DMS 273 (cell line): ENCODE data around the gene CDK5R2.
"Not testable (repeated sequence)": the region's sequence is repeated elsewhere in the genome, so short reads cannot be mapped to it uniquely, and the experiment has no call there.

ENCODE experiments used
- DNase-seq: peaks from one replicate; lab custom pipeline; 2025; ENCODE audit not compliant: unreplicated experiment; lab: John Stamatoyannopoulos, UW

Gene CDK5R2

DNA sequence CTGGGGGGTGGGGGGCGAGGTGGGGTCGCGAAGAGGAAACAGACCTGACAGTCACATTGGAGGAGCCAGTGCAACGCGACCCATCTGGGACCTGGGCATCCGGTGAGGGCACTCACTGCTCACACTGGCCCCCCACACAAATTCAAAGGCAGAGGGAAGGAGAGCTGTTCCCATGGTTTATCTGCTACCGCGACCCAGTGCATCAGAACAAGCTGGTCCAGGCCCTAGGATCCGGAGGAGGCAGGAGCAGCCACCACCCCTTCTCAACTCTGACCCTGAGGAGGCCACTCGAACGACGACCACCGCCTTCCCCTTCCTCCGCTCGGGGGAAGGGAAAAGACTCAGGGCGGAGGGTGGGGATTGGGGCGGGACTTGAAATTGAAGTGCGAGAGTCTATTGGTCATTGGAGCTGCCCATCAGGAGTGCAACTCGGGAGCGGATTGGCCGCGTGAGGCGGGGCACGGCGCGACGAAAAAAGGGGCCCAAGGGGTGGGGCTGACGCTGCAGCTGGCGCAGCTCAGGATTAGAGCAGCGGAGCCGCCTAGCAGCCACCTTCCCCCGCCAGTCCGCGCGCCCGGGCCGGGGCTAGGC, at the start of gene CDK5R2:
Gene CDK5R2, plus strand, starts transcription at position 526 of the 591 bp plus-strand sequence. CDS start 155 bp downstream, outside the sequence.
- DNase-seq: peak; percentile 97

GRCh38 chr2:218910741-218911140, 48.7 kb upstream of the CDK5R2 start:
- DNase-seq: peak; percentile 33

DNA sequence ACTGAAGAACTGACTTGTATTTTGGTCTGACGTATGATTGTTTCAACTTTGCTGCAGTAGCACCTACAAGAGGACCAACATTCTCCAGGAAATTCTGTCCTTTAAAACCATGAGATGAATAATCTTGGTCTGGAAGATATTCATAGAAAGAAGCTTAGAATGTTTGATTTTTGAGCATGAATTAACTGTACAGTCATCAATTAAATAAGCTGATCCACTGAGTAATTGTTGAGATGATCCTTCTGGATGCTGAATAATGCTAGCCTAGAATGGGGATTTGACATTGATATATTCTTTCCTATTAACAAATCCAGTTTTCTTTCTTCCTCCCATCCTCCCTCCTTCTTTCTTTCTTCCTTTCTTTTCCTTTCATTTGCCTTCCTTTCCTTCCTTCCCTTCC, 39.0 kb upstream of the CDK5R2 start:
- DNase-seq: no peak

DNA sequence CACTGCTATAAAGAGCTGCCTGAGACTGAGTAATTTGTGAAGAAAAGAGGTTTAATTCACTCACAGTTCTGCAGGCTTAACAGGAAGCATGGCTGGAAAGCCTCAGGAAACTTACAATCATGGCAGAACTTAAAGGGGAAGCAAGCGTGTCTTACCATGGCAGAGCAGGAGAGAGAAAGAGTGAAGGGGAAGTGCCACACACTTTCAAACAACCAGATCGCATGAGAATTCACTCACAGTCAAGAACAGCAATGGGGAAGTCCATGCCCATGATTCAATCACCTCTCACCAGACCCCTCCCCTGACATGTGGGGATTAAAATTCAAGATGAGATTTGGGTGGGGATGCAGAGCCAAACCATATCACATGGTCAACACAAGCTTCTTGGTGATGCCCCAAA, 34.7 kb upstream of the CDK5R2 start:
- DNase-seq: no peak

- DNase-seq: no peak
Measured at GRCh38 chr2:218925434-218925833, 34.0 kb upstream of the CDK5R2 start.

GRCh38 chr2:218927422-218927821, 32.0 kb upstream of the CDK5R2 start:
- DNase-seq: no peak

DNA sequence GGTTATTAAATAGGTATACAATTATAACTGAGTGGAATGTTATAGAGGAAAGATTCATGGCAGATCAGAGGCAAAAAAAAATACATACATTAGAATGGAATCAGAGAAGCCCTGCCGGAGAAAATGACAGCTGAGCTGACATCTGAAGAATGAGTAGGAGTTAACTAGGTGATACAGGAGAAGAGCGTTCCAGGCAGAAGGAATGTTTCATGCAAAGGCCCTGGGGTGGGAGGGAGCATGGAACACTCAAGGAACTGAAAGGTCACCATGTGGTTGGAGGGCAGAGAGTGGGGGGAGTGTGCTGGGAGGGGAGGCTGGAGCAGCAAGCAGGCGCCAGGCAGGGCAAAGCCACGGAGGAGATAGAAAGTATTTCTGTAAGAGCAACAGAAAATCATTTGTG, 31.6 kb upstream of the CDK5R2 start:
- no peak for DNase-seq

DNA sequence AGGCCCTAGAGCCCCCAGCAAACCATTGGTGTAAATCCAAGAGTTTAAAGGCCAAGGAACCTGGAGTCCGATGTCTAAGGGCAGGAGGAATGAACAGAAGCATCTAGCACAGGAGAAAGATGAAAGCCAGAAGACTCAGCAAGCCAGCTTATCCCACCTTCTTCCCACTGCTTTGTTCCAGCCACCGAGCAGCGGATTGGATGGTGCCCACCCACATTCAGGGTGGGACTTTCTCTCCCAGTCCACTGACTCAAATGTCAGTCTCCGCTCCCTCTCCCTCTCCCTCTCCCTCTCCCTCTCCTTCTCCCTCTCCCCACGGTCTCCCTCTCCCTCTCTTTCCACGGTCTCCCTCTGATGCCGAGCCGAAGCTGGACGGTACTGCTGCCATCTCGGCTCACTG, 29.0 kb upstream of the CDK5R2 start:
- not testable (repeated sequence) for DNase-seq

DNA sequence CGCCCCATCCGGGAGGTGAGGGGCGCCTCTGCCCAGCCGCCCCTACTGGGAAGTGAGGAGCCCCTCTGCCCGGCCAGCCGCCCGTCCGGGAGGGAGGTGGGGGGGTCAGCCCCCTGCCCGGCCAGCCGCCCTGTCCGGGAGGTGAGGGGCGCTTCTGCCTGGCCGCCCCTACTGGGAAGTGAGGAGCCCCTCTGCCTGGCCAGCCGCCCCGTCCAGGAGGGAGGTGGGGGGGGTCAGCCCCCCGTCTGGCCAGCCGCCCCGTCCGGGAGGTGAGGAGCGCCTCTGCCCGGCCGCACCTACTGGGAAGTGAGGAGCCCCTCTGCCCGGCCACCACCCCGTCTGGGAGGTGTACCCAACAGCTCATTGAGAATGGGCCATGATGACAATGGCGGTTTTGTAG, 27.7 kb upstream of the CDK5R2 start:
- not testable (repeated sequence) for DNase-seq

DNA sequence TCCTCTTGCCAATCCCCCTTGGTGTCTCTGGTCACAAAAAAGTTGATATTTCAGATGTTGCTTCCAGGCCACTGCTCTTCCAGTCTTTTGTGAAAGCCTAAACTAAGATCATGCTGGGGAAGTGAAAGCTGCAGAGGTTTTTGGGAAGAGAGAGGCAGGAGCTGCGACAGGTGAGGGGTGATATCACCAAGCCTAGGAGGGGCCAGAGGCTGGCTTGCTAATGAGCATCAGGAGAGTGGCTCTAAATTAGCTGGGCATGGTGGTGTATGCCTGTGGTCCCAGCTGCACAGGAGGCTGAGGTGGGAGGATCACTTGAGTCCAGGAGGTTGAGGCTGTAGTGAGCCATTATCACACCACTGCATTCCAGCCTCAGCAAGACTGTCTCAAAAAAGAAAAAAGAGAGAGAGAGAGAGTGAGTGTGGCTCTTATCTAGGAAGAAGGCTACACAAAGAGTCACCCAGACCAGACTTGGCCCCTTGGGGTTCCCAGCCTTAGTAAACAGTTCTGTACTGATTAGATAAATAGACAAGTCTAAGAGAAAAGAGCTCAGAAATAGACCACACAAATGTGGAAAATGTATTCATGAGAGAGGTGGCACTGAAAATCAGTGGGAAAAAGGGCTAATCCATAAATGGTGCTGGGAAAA, 14.6 kb upstream of the CDK5R2 start:
- no peak for DNase-seq

DNA sequence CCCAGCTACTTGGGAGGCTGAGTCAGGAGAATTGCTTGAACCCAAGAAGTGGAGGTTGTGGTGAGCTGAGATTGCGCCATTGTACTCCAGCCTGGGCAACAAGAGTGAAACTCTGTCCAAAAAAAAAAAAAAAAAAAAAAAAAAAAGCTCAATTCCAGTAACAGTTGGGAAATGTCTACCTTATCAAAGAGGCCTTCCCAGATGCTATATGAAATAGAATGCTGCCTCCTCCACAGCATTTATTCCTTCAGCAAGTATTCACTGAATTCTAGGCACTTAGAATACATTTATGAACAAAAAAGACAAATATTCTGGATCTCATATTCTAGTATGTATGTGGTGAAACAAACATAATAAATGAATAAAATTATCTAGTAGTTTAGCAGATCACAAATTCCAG, 12.8 kb upstream of the CDK5R2 start:
- no peak for DNase-seq

- DNase-seq: no peak
Measured at GRCh38 chr2:218952160-218952559, 7.3 kb upstream of the CDK5R2 start.

- no peak for DNase-seq
Measured at GRCh38 chr2:218953366-218953954, 6.0 kb upstream of the CDK5R2 start.

GRCh38 chr2:218954541-218955300, 4.7 kb upstream of the CDK5R2 start:
- no peak for DNase-seq

DNA sequence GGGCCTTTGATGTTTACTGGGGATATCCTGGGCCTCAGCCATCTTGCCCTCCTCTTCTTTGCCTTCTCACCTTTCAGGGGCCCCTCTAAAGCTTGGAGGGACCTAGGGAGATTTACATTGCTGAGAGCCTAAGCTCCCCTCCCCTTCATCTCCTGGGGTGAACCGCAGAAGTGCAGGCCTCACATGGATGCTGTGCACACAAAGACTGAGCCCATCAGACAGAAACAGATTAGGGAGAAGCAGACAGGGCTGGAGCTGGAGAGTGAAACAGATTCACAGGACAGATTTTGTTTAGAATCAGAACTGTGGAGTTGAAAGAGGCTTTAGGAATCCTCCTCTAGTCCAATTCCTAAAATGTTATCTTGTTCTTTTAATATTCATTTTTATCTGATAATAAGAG, 3.4 kb upstream of the CDK5R2 start:
- DNase-seq: no peak

- DNase-seq: no peak
Measured at GRCh38 chr2:218957671-218958070, 1.8 kb upstream of the CDK5R2 start.

- DNase-seq: no peak
Measured at GRCh38 chr2:218958276-218958675, 1.2 kb upstream of the CDK5R2 start.

DNA sequence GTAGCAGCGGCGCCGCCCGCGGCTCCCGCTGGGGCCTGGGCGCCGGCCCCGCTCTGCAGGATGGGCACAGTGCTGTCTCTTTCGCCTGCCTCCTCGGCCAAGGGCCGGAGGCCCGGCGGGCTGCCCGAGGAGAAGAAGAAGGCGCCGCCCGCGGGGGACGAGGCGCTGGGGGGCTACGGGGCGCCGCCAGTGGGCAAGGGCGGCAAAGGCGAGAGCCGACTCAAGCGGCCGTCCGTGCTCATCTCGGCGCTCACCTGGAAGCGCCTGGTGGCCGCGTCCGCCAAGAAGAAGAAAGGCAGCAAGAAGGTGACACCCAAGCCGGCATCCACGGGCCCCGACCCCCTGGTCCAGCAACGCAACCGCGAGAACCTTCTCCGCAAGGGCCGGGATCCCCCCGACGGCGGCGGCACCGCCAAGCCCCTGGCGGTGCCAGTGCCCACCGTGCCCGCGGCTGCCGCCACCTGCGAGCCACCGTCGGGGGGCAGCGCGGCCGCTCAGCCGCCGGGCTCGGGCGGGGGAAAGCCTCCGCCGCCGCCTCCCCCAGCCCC, 369 bp downstream of the CDK5R2 start:
- peak; percentile 60 for DNase-seq

GRCh38 chr2:218960309-218961165, 1.1 kb downstream of the CDK5R2 start:
- DNase-seq: peak; percentile 60

DNA sequence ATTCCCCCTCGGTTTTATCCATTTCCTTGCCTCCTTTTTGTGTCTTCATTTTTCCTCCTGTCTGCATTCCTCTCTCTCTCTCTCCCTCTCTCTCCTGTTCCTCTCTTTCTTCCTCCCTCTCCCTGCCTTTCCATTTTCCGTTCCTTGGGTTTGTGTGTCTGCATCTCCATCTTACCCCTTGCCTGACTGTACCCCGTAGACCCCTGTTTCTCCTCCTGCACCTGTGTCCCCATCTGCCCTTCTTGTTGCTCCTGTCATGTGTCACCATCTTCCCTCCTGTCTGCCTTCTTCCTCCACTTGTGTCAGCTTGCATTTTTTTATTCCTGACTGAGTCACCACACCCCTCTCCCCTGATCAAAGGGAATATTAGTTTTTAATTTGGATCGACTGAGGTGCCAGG, 1.8 kb downstream of the CDK5R2 start:
- DNase-seq: no peak
